H1 (cell line): ENCODE results near the gene MAFG. TPM values are rescaled to one million over a fixed set of nuclear protein-coding genes. Genes with fewer than 3 reads are reported as not detected.

Source experiments
- CTCF ChIA-PET: fragments of 300-600 bp; sonication (Branson Sonifier 250); formaldehyde crosslinking; loops from one replicate; lab custom pipeline; 2021; ENCODE audit not compliant: partially characterized antibody; lab: Charles Lee
- POLR2A ChIA-PET: fragments of 300-600 bp; sonication (Branson Sonifier 250); formaldehyde crosslinking; loops from one replicate; lab custom pipeline; 2021; ENCODE audit warnings: inconsistent platforms; ENCODE audit not compliant: partially characterized antibody; lab: Charles Lee
- DNase-seq, 2 experiments: peaks; one replicate each; pipeline versions ENCODE4 v3.0.0 to v3.0.0-alpha.2; 2010 to 2022; ENCODE audit warnings: low spot score in 2 of 2, low read depth in 1 of 2, mixed read lengths in 1 of 2
- FAIRE-seq: peaks from 2 replicates; lab custom pipeline; 2011; peaks lifted over from hg19 to GRCh38; lab: Jason Lieb, UNC
- H2AFZ ChIP-seq: 2 replicates; pipeline ENCODE4 v1.8.1; 2012; ENCODE audit warnings: low read length, inconsistent platforms
- H2AK5ac ChIP-seq: 2 replicates; pipeline ENCODE4 v1.6.1; 2013; ENCODE audit warnings: low read depth, low read length
- H2BK120ac ChIP-seq: replicated peaks from 2 replicates; pipeline ENCODE3; 2013; ENCODE audit warnings: low read depth, low read length, inconsistent platforms
- H2BK12ac ChIP-seq: 2 replicates; pipeline ENCODE4 v1.6.1; 2013; ENCODE audit warnings: low read depth, low read length
- H2BK15ac ChIP-seq: 2 replicates; pipeline ENCODE4 v1.6.1; 2013; ENCODE audit warnings: low read length
- H2BK20ac ChIP-seq: 2 replicates; pipeline ENCODE4 v1.6.1; 2013; ENCODE audit warnings: low read length
- H2BK5ac ChIP-seq: 2 replicates; pipeline ENCODE4 v1.6.1; 2013; ENCODE audit warnings: low read depth, low read length
- H3K14ac ChIP-seq: 2 replicates; pipeline ENCODE4 v1.6.1; 2013; ENCODE audit warnings: inconsistent platforms; ENCODE audit not compliant: insufficient read length
- H3K18ac ChIP-seq: 2 replicates; pipeline ENCODE4 v1.6.1; 2013; ENCODE audit warnings: low read length; ENCODE audit errors: extremely low read depth
- H3K23ac ChIP-seq: 2 replicates; pipeline ENCODE4 v1.6.1; 2013; ENCODE audit warnings: inconsistent platforms; ENCODE audit not compliant: insufficient read length
- H3K23me2 ChIP-seq: 2 replicates; pipeline ENCODE4 v1.6.1; 2013; ENCODE audit warnings: low read depth, low read length
- H3K27ac ChIP-seq: 2 replicates; pipeline ENCODE4 v1.6.1; 2011; ENCODE audit warnings: low read depth, low read length, inconsistent platforms
- H3K27me3 ChIP-seq, 4 experiments: replicated peaks in 1 of 4; 1 replicate in 1 of 4; 2 replicates in 3 of 4; pipeline versions ENCODE4 v1.6.1 to v1.8.1; 2011 to 2013; ENCODE audit warnings: low read length in 3 of 4, mild to moderate bottlenecking in 3 of 4, inconsistent platforms in 2 of 4, mixed read lengths in 2 of 4, moderate library complexity in 1 of 4; ENCODE audit not compliant: control insufficient read depth in 3 of 4, insufficient read depth in 3 of 4; ENCODE audit errors: extremely low read depth in 1 of 4
- H3K36me3 ChIP-seq, 4 experiments: 2 replicates each; pipeline versions ENCODE4 v1.6.1 to v1.8.1; 2011 to 2013; ENCODE audit warnings: mild to moderate bottlenecking in 4 of 4, low read length in 3 of 4, moderate library complexity in 2 of 4, control low read depth in 1 of 4, inconsistent platforms in 1 of 4; ENCODE audit not compliant: insufficient read depth in 4 of 4, control insufficient read depth in 2 of 4
- H3K4ac ChIP-seq: replicated peaks from 2 replicates; pipeline ENCODE3; 2013; ENCODE audit warnings: low read length, low read depth, mixed read lengths, inconsistent platforms; ENCODE audit not compliant: insufficient read length
- H3K4me1 ChIP-seq, 4 experiments: replicated peaks in 1 of 4; 1 replicate in 1 of 4; 2 replicates in 3 of 4; pipeline versions ENCODE4 v1.6.1 to v1.8.1; 2011 to 2013; ENCODE audit warnings: low read length in 3 of 4, inconsistent platforms in 2 of 4, mixed read lengths in 1 of 4; ENCODE audit not compliant: insufficient read depth in 4 of 4, control insufficient read depth in 3 of 4
- H3K4me2 ChIP-seq, 2 experiments: 2 replicates each; pipeline versions ENCODE4 v1.6.1 to v1.8.1; 2011 to 2013; ENCODE audit warnings: low read depth in 2 of 2, low read length in 2 of 2, control low read depth in 1 of 2, inconsistent platforms in 1 of 2, mild to moderate bottlenecking in 1 of 2; ENCODE audit not compliant: insufficient read depth in 1 of 2
- H3K4me3 ChIP-seq, 4 experiments: fragments of 200-600, 300-600 bp in 1 of 4; sonication (generic), shearing (Covaris generic), sonication (Bioruptor Twin) in 1 of 4; 2 replicates each; pipeline versions ENCODE4 v1.5.1 to v1.8.1; 2011 to 2016; ENCODE audit warnings: low read length in 4 of 4, low read depth in 3 of 4, control low read depth in 2 of 4, inconsistent platforms in 2 of 4, mild to moderate bottlenecking in 2 of 4, mixed read lengths in 1 of 4, moderate library complexity in 1 of 4; ENCODE audit not compliant: insufficient read depth in 2 of 4; ENCODE audit errors: extremely low read depth in 1 of 4
- H3K56ac ChIP-seq: replicated peaks from 2 replicates; pipeline ENCODE3; 2013; ENCODE audit warnings: low read depth, mild to moderate bottlenecking, mixed read lengths, low read length, inconsistent platforms; ENCODE audit not compliant: insufficient read length
- H3K79me1 ChIP-seq: 2 replicates; pipeline ENCODE4 v1.6.1; 2013; ENCODE audit warnings: low read depth, low read length, control low read depth
- H3K79me2 ChIP-seq, 2 experiments: 2 replicates each; pipeline versions ENCODE4 v1.6.1 to v1.8.1; 2012 to 2013; ENCODE audit warnings: low read length in 2 of 2, mild to moderate bottlenecking in 2 of 2, inconsistent platforms in 1 of 2; ENCODE audit not compliant: insufficient read depth in 2 of 2, control insufficient read depth in 1 of 2
- H3K9ac ChIP-seq, 4 experiments: replicated peaks in 1 of 4; 1 replicate in 1 of 4; 2 replicates in 3 of 4; pipeline versions ENCODE4 v1.6.1 to v1.8.1; 2011 to 2013; ENCODE audit warnings: low read depth in 3 of 4, low read length in 3 of 4, control low read depth in 2 of 4, mild to moderate bottlenecking in 2 of 4, moderate library complexity in 2 of 4, inconsistent platforms in 1 of 4; ENCODE audit errors: extremely low read depth in 1 of 4
- H3K9me3 ChIP-seq, 2 experiments: 2 replicates each; pipeline versions ENCODE4 v1.6.1 to v1.8.1; 2012 to 2013; ENCODE audit warnings: mild to moderate bottlenecking in 2 of 2, moderate library complexity in 2 of 2, control low read depth in 1 of 2, inconsistent platforms in 1 of 2, low read depth in 1 of 2, low read length in 1 of 2, mixed read lengths in 1 of 2; ENCODE audit not compliant: insufficient read depth in 2 of 2
- H4K20me1 ChIP-seq, 2 experiments: replicated peaks in 1 of 2; 2 replicates each; pipeline versions ENCODE3 to v1.8.1; 2011 to 2013; ENCODE audit warnings: inconsistent platforms in 2 of 2, low read length in 2 of 2, mild to moderate bottlenecking in 1 of 2; ENCODE audit not compliant: insufficient read depth in 2 of 2, control insufficient read depth in 1 of 2
- H4K5ac ChIP-seq: 2 replicates; pipeline ENCODE4 v1.6.1; 2013; ENCODE audit warnings: low read length, low read depth, mixed read lengths, inconsistent platforms; ENCODE audit not compliant: insufficient read length
- H4K8ac ChIP-seq: 2 replicates; pipeline ENCODE4 v1.8.0; 2013; ENCODE audit warnings: mild to moderate bottlenecking, moderate library complexity, low read length, inconsistent platforms; ENCODE audit not compliant: insufficient read depth; ENCODE audit errors: extremely low read depth
- H4K91ac ChIP-seq: replicated peaks from 2 replicates; pipeline ENCODE3; 2013; ENCODE audit warnings: low read length, mixed read lengths, inconsistent platforms; ENCODE audit not compliant: insufficient read length
- CREB1 ChIP-seq: IDR thresholded peaks from 2 replicates; pipeline ENCODE4 v1.6.1; 2012; ENCODE audit warnings: inconsistent platforms
- PHF8 ChIP-seq: fragments of 200-600 bp; sonication (generic); conservative IDR thresholded peaks from 2 replicates; pipeline ENCODE4 v1.7.1; 2012; ENCODE audit warnings: low read depth, mild to moderate bottlenecking, inconsistent platforms, low read length, moderate library complexity
- SUZ12 ChIP-seq: fragments of 200-600 bp; sonication (generic); IDR thresholded peaks from 2 replicates; pipeline ENCODE4 v1.6.1; 2012; ENCODE audit warnings: mild to moderate bottlenecking, inconsistent platforms, low read length, moderate library complexity, mixed read lengths
- TAF1 ChIP-seq: IDR thresholded peaks from 2 replicates; pipeline ENCODE4 v1.6.1; 2011; ENCODE audit warnings: mild to moderate bottlenecking, low read depth, low read length
- WGBS, 2 experiments: shearing (Covaris generic) in 1 of 2; methylation state at CpG; one replicate each; pipeline versions ENCODE4 v1.1.6 to v1.1.7; 2013 to 2015; ENCODE audit warnings: low lambda C conversion rate in 2 of 2, mixed read lengths in 2 of 2, inconsistent platforms in 1 of 2, low coverage in 1 of 2, missing lambda C conversion rate in 1 of 2; ENCODE audit not compliant: insufficient replicate concordance in 2 of 2, insufficient coverage in 1 of 2, insufficient read length in 1 of 2; ENCODE audit errors: extremely low coverage in 1 of 2, missing lambda C conversion rate in 1 of 2; 5-methylcytosine and 5-hydroxymethylcytosine counted together
- polyA plus RNA-seq, 7 experiments: library from polyadenylated mRNA; depleted of rRNA in 3 of 7; stranded (reverse) in 5 of 7; unstranded in 2 of 7; fragments of >200 nt in 5 of 7; fragments of 200-250 nt in 2 of 7; gene quantifications; 1 replicate in 5 of 7; 2 replicates in 1 of 7; 4 replicates in 1 of 7; pipeline versions ENCODE4 v1.2.1 to v1.2.3, GENCODE V29; 2011 to 2013; ENCODE audit warnings: missing spikeins in 2 of 7, mixed read lengths in 2 of 7
- total RNA-seq: library from RNA; stranded (reverse); fragmentation: NEBNext Ultra II Directional; extraction: Animal tissue kit (Norgen Biotek cat#: 25700); gene quantifications from 2 replicates; pipeline ENCODE4 v1.2.1, GENCODE V29; 2021

The MAFG gene
- total and polyA plus RNA-seq, 2 of the 8 experiments (the other 6 are each of a cell fraction or from before 2014, with no cell fraction given) = 25.5 to 26.9 TPM

DNA sequence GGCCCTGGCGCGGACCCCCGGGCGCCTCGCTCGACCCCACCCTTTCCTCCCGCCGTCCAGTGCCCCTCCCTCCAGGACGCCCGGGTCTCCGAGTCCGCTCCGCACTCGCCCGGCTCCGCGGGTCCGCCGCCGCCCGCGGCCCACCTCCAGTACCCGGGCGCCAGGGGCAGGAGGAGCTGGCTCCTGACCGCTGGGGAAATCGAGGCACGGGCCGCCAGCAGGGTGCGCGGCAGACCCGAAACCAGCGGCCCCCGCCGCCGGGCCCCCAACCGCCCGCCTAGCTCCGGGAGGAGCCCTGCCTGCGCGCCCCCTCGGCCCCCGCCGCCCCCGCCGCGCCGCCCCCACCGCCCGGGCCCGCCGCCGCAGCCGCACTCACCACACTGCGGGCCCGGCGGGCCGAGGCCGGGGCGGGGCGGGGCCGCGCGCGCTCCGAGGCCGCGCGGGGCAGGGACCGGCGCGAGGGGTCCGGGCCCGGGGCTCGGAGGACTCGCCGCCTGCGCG, 333 bp downstream of the MAFG start:
- CTCF ChIA-PET = interaction anchor here (0.8 to 3.0 kb wide), 7 partner anchors 12 to 101 kb away, joined by 3 to 12 read pairs (median 5); partner anchors contain the start of genes CENPX and LRRC45
- Histone ChIP-seq H3K27me3 (peaks cover 0 to 12% (median 9%) of the 10 kb centered on the region in 4 experiments; a peak in 4 of 7 replicates), H3K23ac (no peak overlapping the region), H3K56ac (no peak overlapping the region), H3K9me3 (no peaks in the 10 kb centered on the region), H2BK120ac (no peak overlapping the region), H2BK12ac (no peak overlapping the region), H3K79me2 (peaks cover 6 to 42% of the 10 kb centered on the region in 2 experiments; a peak in 3 of 4 replicates), H3K4ac (no peak overlapping the region), H3K14ac (no peak overlapping the region), H3K4me1 (peaks cover 0 to 41% (median 32%) of the 10 kb centered on the region in 4 experiments; a peak in 6 of 7 replicates), H3K4me3 (peak overlapping the region; percentile 67 to 89 (median 70)), H2AFZ (no peak overlapping the region), H2BK15ac (no peak overlapping the region), H3K23me2 (peaks cover 15% of the 10 kb centered on the region; the same call in 1 of the 2 replicates), H4K5ac (no peak overlapping the region), H3K9ac (peak overlapping the region in 3 of 4 experiments; percentile 38 to 52 (median 45); a peak in 3 of 7 replicates), H4K20me1 (peaks cover 9 to 26% of the 10 kb centered on the region in 2 experiments), H3K27ac (peak overlapping the region; percentile 72; the same call in 1 of the 2 replicates), H3K18ac (no peak overlapping the region), H4K91ac (no peak overlapping the region), H4K8ac (peak overlapping the region; percentile 30; the same call in 1 of the 2 replicates), H3K79me1 (peaks cover 27% of the 10 kb centered on the region), H2BK20ac (no peak overlapping the region), H2AK5ac (no peak overlapping the region), H3K4me2 (peak overlapping the region; percentile 78 to 88), H2BK5ac (peak overlapping the region; percentile 75; the same call in 1 of the 2 replicates), H3K36me3 (peaks cover 0 to 6% (median 3%) of the 10 kb centered on the region in 4 experiments; a peak in 3 of 8 replicates)
- POLR2A ChIA-PET = interaction anchor here (0.8 to 14.6 kb wide), 20 partner anchors 8 to 225 kb away, joined by 3 to 150 read pairs (median 5); partner anchors contain the start of genes NPB, PCYT2, PYCR1 and SIRT7
- DNase-seq (no peak), FAIRE-seq (no peak)
- 0% methylated on average over 14 of the region's 78 CpGs; no CpG with 5 or more reads in 1 of the 2 experiments for WGBS, 2 experiments
- no peak for TF ChIP-seq CREB1
- TF ChIP-seq TAF1 = 0 out of 2 replicates have a peak, but pooled peaks have one; percentile 2
- 0 out of 2 replicates have a peak, but pooled peaks have one; percentile 11 for TF ChIP-seq PHF8
- no peak for TF ChIP-seq SUZ12
